Measurements from ENCODE around the gene PKD1L1.
"Not testable (repeated sequence)": the region's sequence is repeated elsewhere in the genome, so short reads cannot be mapped to it uniquely, and the experiment has no call there.

PKD1L1 gene

DNA sequence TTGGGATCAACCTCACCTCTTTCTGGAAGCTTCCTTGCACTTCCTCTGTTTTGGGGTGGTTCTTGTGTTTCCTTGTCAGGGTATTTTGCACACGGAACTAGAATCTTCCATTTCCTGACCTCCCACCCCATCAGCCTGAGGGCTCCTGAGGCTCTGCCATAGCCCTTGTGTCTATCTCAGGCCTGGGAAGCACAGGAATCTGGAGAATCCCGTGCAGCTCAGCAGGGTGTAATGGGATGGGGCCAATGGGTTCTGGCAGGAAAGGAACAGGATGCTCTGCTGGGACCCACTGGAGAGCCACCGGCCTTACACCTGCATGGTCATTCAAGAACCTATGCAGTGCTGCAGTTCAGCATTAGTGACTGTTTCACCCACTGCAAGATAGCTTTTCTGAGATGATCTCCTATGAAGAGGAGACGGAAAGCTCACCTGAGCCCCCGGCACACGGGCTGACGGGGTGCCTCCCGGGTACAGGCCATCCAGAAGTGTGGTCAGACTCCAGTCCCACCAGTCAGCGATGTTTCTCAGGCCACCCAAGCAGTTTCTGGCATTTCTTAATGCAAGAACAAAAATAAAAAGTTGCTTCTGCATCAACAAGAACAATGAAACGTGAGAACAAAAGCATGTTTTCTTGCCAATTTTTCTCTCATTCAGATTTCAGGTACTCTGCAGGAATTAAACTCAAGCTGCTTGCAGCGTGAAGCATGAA is 133.2 kb downstream of the PKD1L1 start:
- no peak for DNase-seq (ENCODE audit: low spot score)

DNA sequence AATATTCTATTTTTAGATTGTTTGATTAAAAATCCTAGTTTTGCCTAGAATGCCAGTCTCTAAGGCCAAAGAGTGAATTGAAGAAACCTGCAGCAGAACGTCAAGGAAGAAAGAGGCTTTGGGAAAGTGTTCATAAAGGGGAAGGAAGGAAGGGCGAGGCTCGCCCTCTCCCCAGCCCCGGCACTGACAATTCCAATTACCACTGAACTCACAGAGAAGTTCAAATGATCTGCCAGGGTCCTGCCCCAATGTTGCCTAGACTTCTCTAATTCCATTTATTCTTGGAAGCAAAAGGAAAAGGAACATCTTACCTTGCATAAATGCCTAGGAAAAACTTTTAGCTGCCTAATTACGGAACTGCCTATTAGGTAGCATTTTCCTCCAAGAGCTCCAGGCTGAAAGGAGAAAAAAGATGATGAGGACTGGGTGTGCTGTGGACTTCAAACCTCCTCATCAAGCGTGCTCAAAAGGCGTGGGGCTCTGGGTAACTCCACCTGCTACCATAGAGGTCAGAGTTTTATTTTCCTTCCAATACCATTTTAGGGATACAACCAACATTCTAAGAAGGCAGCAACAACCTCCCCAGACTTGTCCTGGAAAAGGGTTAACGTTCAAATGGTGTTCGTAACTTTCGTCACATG is 134.5 kb downstream of the PKD1L1 start:
- no peak for DNase-seq (ENCODE audit: low spot score)

DNA sequence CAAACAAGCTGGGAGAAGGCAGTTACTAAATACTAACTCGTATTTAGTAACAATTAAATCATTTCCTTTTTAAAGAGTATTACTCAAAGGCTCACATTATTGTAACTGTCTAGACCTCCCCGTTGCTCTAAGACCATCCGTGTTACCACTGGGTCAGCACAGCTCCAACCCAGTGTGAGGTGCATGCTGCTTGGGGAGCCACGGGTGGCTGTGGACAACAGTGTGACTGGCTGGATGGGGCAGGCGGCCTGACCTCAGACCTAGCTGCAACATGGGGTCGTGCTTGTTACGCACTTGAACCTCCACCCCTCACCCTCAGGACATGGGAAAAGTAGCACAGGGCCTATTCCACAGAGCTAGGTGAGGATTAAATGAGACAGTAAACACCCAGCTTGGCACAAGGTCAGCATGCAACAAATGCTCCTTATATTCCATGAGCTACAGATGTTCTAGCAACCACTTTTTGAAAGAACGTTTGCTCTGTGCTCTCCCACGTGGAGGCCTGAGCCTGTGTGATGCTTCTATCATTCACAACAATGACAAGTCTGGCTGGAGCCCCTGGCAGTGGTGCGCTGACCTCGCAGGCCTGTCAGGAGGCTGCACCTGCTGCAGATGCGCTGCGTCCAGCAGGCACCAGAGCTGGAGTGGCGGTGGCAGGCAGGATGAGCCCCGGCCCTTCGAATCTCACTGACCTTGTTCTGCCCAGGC is 135.7 kb downstream of the PKD1L1 start:
- DNase-seq (ENCODE audit: low spot score), result no peak

DNA sequence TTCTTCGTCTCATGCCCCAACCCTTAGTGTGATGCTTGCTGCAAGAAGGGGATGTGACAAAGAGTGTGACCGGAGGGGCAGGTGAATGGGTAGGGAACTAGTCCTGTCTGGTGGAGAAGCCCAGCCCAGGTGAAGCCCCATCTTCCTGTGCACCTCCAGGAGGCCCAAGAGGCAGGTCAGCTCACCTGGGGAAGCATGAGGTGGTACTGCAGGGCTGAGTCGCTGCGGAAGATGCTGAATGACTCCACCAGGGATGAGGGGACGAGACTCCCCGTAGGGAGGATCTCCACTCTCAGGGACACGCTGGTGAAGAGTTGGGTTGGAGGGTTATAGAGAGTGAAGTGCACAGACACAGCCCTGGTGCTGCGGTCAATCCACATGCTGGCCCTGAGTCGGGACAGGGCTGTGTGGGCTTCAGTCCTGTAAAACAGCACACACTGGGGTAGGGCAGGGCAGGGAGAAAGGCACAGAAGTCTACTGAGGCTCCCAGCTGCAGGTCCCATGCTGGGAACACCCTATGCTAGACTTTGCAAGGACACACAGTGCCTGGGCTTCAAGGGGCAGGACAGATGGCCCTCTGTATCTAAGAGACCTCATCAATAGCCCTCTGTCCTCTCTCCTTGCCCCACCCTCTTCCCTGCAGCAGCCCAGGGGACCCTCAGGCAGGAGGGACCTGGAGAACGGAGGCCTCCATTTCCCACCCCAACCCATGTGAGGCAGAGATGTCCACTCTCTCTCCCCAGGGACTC is 136.5 kb downstream of the PKD1L1 start:
- no peak for DNase-seq (ENCODE audit: low spot score)

DNA sequence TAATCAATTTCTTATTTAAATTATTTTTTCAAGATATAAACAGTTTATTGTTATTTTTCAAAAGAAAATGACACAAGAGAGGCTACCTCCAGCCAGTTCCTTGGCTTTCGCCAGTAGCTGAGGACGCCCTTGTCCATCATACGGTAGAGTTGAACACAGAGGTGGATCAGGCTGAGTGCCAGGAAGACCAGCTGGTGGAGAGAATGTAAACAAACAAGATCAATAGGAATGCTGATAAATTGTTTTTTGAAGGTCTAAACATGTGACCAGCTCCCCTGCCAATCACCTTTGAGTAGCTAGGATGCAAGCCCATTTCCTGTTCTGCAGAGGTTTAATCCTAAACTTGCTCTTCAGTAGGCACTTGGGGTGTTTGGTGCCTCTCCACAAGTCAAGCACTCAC is 138.9 kb downstream of the PKD1L1 start:
- no peak for DNase-seq (ENCODE audit: low spot score)

DNA sequence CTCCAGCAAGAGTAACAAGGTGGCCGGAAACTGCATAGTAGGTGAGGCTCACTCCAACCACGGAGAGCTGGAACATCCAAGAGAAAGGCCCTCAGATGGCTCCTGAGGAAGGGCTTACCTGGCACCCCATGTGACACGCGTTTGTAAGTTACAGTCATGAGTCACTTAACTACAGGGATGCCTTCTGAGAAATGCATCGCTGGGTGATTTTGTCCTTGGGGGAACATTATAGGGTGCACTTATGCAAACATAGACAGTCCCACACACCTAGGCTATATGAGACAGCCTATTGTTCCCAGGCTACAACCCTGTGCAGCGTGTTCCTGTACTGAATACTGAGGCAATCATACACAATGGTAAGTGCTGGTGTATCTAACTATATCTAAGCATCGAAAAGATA is 139.9 kb downstream of the PKD1L1 start:
- no peak for DNase-seq (ENCODE audit: low spot score)

DNA sequence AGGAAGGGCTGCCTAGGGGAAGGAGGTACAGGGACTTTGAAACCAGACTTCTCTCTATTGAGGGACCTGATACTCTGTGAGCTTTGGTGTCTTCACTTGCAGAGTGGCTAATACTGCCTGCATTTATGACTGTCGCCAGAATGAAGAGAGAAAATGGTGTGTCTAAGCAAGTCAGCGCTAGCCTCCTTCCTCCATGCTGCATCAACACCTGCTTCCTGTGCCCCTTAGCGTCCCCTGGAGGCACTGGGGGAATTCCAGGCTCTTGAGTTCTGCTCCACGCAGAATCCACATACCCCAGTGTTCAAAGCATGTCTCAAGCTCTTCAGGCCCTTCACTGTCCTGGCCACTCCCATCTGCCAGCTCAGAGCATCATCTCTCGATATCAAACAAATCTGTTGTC is 140.5 kb downstream of the PKD1L1 start:
- no peak for DNase-seq (ENCODE audit: low spot score)

DNA sequence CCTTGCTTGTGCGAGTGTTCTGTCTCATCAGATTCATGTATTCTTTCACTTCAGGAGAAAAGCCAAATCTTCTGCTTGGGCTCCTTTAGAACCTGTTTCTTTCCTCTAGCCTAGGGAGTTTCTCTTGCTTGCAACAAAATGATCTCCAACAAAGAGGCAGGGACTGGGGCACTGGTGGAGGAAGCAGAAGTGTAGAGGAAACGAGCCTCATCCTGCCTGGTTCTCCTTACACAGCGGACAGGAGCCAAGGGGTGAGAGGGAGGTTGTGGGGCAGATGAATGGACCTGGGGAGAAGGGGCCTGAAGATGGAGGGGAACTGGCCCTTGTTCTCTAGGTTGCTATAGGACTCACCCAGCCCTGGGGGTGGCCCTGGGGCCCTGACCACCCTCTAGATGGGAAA is 141.1 kb downstream of the PKD1L1 start:
- DNase-seq (ENCODE audit: low spot score), result no peak

DNA sequence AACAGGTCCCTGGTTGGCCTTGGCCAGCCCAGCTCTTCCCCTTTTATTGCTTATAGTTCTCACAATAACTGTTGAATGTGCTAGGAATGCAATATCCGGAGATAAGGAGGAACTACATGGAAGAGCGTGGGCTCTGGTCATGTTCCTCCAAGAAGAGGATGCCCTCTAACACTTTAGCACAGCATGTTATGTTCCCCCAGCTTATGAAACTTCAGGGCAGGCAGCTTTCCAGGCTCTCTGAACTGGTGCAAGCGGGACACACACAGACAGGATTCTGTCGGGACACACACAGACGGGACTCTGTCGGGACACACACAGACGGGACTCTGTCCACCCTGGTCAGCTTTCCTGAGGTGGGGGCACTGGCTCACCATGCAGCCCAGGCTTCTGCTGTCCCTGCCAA is 141.6 kb downstream of the PKD1L1 start:
- no peak for DNase-seq (ENCODE audit: low spot score)

DNA sequence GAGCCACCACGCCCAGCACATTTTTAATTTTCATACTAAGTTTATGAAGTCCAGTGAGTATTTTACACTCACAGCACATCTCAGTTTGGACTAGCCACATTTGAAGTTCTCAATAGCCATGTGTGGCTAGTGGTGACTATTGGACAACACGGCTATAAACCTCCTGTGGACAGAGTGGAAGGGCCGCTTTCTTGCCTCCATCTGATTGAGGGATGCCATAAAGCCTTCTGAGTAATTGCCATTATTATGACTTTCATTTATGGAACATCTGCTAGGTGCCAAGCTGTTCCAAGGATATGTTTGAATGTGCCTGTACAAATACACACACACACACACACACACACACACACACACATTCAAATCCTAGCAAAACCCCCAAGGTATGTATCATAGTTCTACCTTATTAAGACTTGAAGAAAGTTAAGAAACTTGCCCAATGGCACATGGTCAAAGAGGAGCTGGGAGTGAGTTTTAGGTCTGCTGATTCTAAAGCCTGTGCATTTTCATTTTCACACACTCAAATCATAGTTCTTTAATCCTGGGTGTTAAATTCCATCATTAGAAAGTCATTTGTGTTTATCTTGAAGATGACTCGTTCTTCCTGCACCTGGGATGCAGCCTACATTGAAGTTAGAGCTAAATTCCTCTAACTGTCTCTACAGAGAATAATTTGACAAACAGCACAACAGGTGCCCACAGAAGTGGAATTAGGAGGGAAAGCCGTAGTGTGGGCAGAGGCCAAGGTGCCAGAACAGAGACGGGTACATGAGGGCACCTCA is 143.3 kb downstream of the PKD1L1 start:
- DNase-seq (ENCODE audit: low spot score), result no peak

DNA sequence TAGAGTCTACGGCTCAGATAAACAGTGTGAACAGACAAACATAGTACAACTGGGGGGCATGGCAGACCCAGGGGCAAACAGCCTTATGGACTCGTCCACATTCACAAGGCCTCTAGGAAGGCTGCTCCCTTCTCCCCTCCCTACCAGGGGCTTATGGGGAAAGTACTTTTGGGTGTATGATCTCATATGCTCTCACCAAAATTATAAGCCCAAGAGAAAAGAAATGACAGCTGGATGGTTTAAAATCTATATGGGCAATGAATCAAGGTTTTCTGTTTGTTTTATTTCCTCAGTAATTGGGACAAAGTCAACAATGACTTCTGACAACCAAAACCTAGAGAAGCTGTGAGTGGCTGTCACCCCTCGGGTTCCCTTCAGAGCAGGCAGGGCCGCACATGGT is 144.4 kb downstream of the PKD1L1 start:
- no peak for DNase-seq (ENCODE audit: low spot score)

DNA sequence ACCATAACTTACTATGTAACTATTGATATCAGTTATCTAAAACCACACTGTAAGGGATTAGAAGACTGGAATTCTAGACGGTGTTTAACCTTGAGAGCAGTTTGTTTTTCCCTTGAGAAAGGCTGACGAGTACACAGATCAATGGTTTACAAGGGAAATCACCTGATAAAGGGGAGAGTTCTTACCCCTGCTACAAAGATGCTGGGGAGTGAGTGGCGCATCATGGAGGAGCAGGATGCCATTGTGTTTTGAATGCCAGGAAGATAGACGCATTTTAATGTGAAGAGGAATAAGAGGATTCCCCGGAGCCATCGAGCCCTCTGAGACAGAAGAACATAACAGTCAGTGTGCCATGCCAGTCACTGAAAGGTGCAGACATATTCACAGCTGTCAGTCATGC is 145.2 kb downstream of the PKD1L1 start:
- no peak for DNase-seq (ENCODE audit: low spot score)

DNA sequence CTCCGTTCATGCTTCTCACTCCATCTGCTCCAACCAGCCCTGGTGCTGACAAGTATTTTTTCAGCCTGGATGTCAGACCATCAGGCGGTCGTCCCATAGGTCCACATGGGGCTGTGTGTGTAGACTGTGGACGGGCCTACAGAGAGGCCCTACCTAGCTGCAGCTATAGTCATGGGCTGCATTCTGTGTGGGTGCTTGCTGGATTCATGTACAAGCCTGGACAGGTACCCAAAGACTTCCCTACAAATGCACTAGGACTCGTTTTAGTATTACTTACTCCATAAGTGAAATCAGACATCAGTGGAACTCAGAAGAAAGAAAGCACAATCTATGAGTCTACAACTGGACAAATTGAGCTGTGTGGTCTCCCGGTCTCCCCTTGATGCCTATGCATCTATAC is 146.8 kb downstream of the PKD1L1 start:
- no peak for DNase-seq (ENCODE audit: low spot score)

DNA sequence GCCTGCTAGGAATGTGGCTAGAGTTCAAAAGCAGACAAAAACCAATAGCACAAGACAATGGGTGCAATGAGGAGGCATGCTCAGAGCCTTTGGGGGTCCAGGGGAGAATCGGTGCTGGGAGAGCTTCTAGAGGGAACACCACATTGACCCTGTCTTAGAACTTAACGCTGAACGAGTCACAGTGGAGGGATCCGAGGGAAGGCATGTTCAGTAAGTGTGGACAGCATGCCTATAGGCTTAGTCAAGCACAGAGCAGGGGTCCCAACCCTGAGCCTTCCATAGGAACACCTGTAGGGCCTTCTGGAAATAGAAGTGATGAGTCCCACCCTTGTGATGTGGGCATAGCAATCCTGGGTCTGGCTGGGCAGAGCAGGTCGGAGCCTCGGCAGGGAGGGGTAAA is 148.7 kb downstream of the PKD1L1 start:
- DNase-seq (ENCODE audit: low spot score), result no peak

DNA sequence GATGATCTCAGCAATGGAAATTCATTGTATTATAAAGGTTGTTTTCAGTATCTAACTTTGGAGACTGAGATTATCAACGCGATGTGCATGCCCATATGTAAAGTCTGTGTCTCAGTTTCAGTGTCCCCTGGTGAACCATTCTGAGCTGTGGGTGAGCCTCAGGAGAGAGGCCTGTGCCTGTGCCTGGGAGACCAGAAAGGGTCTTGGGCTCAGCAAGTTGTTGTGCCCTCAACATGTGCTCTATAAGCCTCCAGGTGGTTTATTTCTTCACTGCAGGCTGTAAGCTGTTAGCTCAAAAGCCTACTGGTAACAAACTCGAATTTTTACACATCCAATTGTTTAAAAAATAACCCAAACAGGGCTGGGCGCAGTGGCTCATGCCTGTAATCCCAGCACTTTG is 151.9 kb downstream of the PKD1L1 start:
- DNase-seq (ENCODE audit: low spot score), result no peak

DNA sequence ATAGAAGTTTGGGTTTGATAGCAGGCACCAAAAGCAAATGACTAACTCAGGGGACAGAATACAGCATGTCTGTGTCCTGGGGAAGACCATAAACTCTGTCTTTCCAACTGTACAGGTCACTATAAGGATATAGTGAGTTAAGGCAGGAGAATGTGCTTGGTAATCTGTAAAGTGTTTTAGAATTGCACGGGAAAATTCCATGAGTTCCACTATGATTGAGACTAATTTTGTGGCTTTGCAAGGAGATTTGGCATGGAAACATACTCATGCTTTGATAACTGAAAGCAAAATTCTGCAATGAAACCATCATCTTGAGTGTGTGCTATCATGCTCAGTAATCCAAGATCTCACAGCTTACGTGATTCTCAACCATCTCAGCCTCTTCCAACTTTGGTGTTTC is 152.6 kb downstream of the PKD1L1 start:
- no peak for DNase-seq (ENCODE audit: low spot score)

DNA sequence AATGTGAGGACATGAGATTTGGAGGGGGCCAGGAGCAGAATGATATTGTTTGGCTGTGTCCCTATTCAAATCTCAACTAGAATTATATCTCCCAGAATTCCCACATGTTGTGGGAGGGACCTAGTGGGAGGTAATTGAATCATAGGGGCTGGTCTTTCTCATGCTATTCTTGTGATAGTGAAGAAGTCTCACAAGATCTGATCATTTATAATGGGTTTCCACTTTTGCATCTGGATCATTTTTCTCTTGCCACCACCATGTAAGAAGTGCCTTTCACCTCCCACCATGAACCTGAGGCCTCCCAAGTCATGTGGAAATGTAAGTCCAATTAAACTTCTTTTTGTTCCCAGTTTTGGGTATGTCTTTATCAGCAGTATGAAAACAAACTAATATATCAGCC is 153.1 kb downstream of the PKD1L1 start:
- not testable (repeated sequence) for DNase-seq (ENCODE audit: low spot score)

DNA sequence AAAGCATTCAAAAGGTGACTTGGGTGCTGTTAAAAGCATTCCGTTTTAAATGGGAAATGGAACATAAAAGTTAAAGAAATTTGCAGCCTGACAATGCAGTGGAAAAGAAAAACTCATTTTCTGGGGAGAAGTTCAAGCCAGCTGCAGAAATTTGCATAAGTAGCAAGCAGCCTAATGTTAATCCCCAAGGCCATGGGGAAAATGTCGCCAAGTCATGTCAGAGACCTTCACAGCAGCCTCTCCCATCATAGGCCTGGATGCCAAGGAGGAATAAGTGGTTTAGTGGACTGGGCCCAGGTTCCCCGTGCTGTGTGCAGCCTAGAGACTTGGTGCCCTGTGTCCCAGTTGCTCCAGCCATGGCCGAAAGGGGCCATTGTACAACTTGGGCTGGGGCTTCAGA is 154.2 kb downstream of the PKD1L1 start:
- no peak for DNase-seq (ENCODE audit: low spot score)

DNA sequence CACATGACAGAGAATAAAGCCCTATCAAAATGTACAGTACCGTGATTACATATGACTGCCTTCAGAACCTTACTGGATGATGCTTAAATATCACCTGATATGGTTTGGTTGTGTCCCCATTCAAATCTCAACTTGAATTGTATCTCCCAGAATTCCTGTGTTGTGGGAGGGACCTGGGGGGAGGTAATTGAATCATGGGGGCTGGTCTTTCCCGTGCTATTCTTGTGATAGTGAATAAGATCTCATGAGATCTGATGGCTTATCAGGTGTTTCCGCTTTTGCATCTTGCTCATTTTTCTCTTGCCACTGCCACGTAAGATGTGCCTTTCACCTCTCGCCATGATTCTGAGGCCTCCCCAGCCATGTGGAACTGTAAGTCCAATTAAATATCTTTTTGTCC is 155.1 kb downstream of the PKD1L1 start:
- DNase-seq (ENCODE audit: low spot score), result not testable (repeated sequence)

DNA sequence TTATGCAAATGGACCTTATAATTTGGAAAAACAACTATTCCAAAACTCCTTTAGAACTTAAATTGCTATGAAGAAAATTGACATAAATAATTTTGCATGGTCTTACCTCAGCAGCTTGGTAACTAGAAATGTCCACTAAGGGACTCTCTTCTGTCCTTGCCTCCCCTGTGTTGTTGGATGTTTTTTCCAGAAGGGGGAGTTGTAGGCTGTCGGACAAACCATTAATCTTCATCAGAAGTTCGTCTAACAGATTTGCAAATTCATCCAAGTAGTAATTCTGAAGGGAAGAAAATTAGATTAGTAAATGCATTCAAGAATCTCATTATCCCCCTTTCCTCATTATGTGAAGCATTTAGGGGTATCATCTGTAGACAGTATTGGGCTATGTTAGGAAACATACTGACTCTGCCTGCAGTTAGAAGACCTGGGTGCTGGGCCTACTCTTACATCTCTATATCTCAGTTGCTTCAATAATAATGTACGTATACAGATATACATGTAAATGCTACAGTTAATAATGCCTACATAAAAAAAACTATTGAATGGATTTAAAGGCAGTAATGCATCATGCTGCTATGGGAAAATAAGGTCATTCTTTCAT is 155.6 kb downstream of the PKD1L1 start:
- peak; percentile 33 for DNase-seq (ENCODE audit: low spot score)

DNA sequence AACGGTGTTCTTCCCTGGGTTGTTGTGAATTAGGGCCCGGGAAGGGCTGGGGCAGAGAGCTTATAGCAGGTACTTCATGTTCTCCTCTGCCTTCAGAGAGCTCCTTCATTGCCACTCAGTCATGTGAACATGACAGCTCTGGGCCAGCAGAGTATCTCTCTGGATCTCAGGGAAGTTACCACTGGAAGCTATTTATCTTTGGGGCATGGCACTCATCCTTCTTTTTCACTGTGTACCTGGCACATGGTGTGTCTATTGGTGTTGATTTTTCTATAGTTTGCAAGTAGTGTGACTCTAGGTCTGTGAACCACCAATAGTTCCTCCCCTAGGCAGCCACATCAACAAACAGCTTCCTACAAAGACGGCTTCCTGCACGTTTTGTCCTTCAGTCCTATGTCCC is 156.6 kb downstream of the PKD1L1 start:
- DNase-seq (ENCODE audit: low spot score), result no peak

DNA sequence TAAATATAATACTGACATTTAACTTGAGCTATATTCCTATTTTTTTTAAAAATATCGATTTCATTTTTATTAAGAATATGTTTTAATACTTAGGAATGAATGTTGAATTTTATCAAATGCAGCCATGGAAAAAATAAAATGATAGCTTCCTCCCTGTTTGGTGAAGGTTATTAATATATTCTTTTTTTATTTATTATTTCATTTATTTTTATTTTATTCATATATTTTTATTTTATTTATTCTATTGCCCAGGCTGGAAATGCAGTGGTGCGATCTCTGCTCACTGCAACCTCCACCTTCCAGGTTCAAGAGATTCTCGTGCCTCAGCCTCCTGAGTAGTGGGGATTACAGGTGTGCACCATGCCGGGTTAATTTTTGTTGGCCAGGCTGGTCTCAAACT is 160.2 kb downstream of the PKD1L1 start:
- DNase-seq (ENCODE audit: low spot score), result no peak

Data from RKO (cell line).